ENCODE results near the gene RAB17. TPM values are rescaled to one million over a fixed set of nuclear protein-coding genes. Genes with fewer than 3 reads are reported as not detected.
A peak's percentile ranks its signal among the peaks of the same experiment; 100 is the strongest.

RAB17 gene
- total and polyA plus RNA-seq, 7 donors: 0.33 to 48.8 (median 2.8) TPM

GRCh38 chr2:237628247-237629187, 38.0 kb upstream of the RAB17 start:
- no peak for DNase-seq
- Histone ChIP-seq H3K27me3 (no peaks in the 10 kb centered on the region), H3K4me1 (peaks cover 2 to 64% (median 31%) of the 10 kb centered on the region in 4 donors), H3K36me3 (no peaks in the 10 kb centered on the region), H3K9me3 (no peaks in the 10 kb centered on the region), H3K4me3 (peak overlapping the region; percentile 40 to 93 (median 64)), H3K27ac (peak overlapping the region; percentile 75 to 87 (median 78))
- intact Hi-C loops (cut with DNase I): loop anchor here (2.0 kb wide), 1 partner anchor 34 kb away; no protein-coding TSS in a partner anchor
- WGBS, 2 donors: 62 to 74% methylated on average over 14 of the region's 14 CpGs
- TF ChIP-seq POLR2A (IDR thresholded peaks at IDR 0.05) (no peak), EP300 (IDR thresholded peaks at IDR 0.05) (no peak), POLR2AphosphoS5 (IDR thresholded peaks at IDR 0.05) (no peak)
- TF ChIP-seq, protein P1, sequence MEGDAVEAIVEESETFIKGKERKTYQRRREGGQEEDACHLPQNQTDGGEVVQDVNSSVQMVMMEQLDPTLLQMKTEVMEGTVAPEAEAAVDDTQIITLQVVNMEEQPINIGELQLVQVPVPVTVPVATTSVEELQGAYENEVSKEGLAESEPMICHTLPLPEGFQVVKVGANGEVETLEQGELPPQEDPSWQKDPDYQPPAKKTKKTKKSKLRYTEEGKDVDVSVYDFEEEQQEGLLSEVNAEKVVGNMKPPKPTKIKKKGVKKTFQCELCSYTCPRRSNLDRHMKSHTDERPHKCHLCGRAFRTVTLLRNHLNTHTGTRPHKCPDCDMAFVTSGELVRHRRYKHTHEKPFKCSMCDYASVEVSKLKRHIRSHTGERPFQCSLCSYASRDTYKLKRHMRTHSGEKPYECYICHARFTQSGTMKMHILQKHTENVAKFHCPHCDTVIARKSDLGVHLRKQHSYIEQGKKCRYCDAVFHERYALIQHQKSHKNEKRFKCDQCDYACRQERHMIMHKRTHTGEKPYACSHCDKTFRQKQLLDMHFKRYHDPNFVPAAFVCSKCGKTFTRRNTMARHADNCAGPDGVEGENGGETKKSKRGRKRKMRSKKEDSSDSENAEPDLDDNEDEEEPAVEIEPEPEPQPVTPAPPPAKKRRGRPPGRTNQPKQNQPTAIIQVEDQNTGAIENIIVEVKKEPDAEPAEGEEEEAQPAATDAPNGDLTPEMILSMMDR (IDR thresholded peaks at IDR 0.05): no peak

GRCh38 chr2:237627441-237628246, 37.1 kb upstream of the RAB17 start, which contains the start of gene LRRFIP1:
Gene LRRFIP1 (plus strand): TSS chr2:237627587. CDS start chr2:237627645, 58 bp downstream.
- no peak for TF ChIP-seq EP300 (IDR thresholded peaks at IDR 0.05)
- TF ChIP-seq POLR2AphosphoS5 (IDR thresholded peaks at IDR 0.05): peak in 3 of 4 donors; percentile 23 to 56 (median 27)
- H3K4me3 ChIP-seq: peak within 1 kb of the TSS; percentile 47 to 93 (median 64)
- peak within 1 kb of the TSS; percentile 75 to 87 (median 78) for H3K27ac ChIP-seq
- peaks cover 0 to 55% (median 24%) of the 10 kb centered on the region in 4 donors for H3K4me1 ChIP-seq
- no peaks in the 10 kb centered on the region for H3K36me3 ChIP-seq
- no peaks in the 10 kb centered on the region for H3K9me3 ChIP-seq
- H3K27me3 ChIP-seq: no peaks in the 10 kb centered on the region
- peak; percentile 72 for DNase-seq
- intact Hi-C loops (cut with DNase I): loop anchor here (2.0 kb wide), 2 partner anchors 35 to 117 kb away; no protein-coding TSS in a partner anchor
- WGBS, 2 donors: 1% methylated on average over 114 of the region's 114 CpGs

DNA sequence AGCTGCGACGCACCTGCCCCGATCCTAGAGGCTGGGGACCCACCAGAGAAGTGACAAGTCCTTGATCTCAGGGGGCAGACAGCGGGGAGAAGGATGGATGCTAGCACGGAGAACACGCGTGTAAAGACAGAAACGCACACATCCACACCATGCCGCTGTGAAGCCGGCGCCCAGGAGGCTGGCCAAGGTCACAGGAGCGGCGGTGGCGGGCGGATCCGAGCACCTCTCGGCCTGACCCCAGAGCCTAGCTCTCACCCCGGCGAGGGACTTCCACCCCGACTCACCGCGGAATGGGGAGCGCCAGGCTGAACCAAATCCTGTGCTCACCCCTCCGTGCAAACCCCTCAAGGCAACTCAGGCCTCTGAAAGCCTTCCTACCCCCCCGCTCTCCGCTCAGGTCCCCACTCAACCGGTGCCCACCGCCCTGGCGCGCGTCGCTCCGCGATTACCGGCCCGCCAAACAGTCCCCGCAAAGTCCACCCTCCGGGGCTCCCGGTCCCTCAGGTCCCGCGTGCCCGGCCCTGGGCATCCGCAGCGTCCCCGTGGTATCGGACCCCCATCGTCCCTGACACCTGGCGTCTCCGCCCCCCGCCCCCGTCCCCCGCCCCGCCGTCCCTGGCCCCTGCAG, 36.4 kb upstream of the RAB17 start:
- Histone ChIP-seq H3K27ac (peak overlapping the region; percentile 75 to 87 (median 78)), H3K4me3 (peak overlapping the region; percentile 30 to 93 (median 64)), H3K27me3 (no peaks in the 10 kb centered on the region), H3K36me3 (no peaks in the 10 kb centered on the region), H3K4me1 (peaks cover 0 to 48% (median 24%) of the 10 kb centered on the region in 4 donors), H3K9me3 (no peaks in the 10 kb centered on the region)
- 11 to 23% methylated on average over 54 of the region's 54 CpGs for WGBS, 2 donors
- no peak for DNase-seq
- TF ChIP-seq EP300 (IDR thresholded peaks at IDR 0.05): no peak
- intact Hi-C loops (cut with DNase I): loop anchor here (2.0 kb wide), 1 partner anchor 118 kb away; no protein-coding TSS in a partner anchor

DNA sequence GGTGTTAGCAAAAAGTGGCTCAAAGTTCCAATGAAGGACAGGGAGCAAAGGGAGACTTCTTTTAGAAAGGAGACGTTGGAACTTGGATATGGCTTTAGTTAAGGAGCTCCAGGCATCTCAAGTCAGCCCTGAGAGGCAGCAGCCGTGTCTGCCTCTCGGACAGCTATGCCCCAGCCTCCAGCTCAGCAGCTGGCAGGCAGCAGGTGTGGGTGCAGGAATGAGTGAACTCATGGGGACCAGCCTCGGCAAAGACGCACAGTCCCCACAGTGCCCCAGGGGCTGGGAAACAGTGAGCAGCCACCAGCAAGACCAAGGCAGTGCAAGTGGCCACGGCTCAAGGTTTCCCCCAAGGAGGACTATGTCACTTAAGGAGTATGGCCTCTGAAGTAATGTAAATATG, 35.2 kb upstream of the RAB17 start:
- Histone ChIP-seq H3K4me3 (no peak overlapping the region), H3K4me1 (peaks cover 0 to 36% (median 21%) of the 10 kb centered on the region in 4 donors), H3K27ac (peak overlapping the region in 3 of 4 donors; percentile 75 to 87 (median 80)), H3K27me3 (no peaks in the 10 kb centered on the region), H3K36me3 (no peaks in the 10 kb centered on the region), H3K9me3 (no peaks in the 10 kb centered on the region)
- WGBS, 2 donors: 36 to 69% methylated on average over 6 of the region's 6 CpGs
- TF ChIP-seq, protein P1 (IDR thresholded peaks at IDR 0.05): no peak
- TF ChIP-seq EP300 (IDR thresholded peaks at IDR 0.05) (no peak), POLR2A (IDR thresholded peaks at IDR 0.05) (no peak)
- DNase-seq: no peak
- intact Hi-C loops (cut with DNase I): loop anchor here (2.0 kb wide), 1 partner anchor 119 kb away; no protein-coding TSS in a partner anchor

DNA sequence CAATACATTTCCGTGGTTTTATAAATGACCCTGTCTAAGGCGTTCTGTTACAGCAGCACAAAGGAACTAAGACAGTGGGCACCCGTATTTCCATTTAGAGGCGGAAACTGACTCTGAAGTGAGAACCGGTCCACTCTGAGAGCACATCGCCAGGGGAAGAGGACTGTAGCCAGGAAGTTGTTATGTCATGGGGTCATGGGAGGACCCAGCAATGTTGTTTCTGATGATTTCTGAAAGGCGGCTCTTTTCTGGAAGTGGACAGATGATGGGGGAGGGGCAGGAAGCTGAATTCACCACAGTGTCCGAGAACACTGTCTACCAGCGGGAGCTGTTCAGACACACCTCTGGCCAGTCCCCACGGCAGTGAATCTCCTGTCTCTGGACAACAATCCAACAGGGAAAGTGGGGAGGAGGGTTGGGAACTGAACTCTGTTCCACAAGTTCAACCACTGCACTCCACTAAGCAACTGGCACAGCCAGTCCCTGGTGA, 34.7 kb upstream of the RAB17 start:
- Histone ChIP-seq H3K27ac (peak overlapping the region in 3 of 4 donors; percentile 75 to 87 (median 80)), H3K4me3 (no peak overlapping the region), H3K36me3 (no peaks in the 10 kb centered on the region), H3K27me3 (no peaks in the 10 kb centered on the region), H3K4me1 (peaks cover 0 to 31% (median 19%) of the 10 kb centered on the region in 4 donors), H3K9me3 (no peaks in the 10 kb centered on the region)
- TF ChIP-seq POLR2AphosphoS5 (IDR thresholded peaks at IDR 0.05): peak in 1 of 4 donors; percentile 8
- TF ChIP-seq EP300 (IDR thresholded peaks at IDR 0.05): no peak
- TF ChIP-seq, protein P1 (IDR thresholded peaks at IDR 0.05): no peak
- intact Hi-C loops (cut with DNase I): no loop called here
- 76 to 89% methylated on average over 10 of the region's 10 CpGs for WGBS, 2 donors
- peak; percentile 75 for DNase-seq
